ENCODE measurements around the gene KDM7A.

DNA sequence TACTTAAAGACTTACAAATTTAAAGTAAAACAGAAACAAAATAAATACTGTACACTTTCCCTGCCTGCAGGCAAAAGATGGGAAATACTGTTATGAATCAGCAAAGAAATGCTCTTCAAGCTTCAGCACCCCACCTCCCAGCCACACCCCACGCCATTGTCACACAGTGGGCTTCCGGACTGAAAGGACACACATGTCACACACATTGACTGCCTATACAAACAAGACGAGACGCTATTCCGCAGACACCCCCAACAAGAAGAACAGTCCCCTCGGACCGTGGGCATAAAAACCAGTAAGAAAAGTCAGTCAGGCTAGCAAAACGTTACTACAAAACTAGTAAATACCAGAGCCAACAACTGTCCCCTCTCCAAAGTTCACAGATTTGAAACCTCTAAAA, 91.8 kb downstream of the KDM7A start:
- TF ChIP-seq, protein P1, sequence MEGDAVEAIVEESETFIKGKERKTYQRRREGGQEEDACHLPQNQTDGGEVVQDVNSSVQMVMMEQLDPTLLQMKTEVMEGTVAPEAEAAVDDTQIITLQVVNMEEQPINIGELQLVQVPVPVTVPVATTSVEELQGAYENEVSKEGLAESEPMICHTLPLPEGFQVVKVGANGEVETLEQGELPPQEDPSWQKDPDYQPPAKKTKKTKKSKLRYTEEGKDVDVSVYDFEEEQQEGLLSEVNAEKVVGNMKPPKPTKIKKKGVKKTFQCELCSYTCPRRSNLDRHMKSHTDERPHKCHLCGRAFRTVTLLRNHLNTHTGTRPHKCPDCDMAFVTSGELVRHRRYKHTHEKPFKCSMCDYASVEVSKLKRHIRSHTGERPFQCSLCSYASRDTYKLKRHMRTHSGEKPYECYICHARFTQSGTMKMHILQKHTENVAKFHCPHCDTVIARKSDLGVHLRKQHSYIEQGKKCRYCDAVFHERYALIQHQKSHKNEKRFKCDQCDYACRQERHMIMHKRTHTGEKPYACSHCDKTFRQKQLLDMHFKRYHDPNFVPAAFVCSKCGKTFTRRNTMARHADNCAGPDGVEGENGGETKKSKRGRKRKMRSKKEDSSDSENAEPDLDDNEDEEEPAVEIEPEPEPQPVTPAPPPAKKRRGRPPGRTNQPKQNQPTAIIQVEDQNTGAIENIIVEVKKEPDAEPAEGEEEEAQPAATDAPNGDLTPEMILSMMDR (IDR thresholded peaks at IDR 0.05): no peak
- TF ChIP-seq POLR2A (IDR thresholded peaks at IDR 0.05) (no peak), EP300 (IDR thresholded peaks at IDR 0.05) (no peak), POLR2AphosphoS5 (IDR thresholded peaks at IDR 0.05) (no peak)
